Common myeloid progenitor, CD34-positive (primary cell): ENCODE data around the gene BCO1.

Experiments
- CTCF ChIA-PET: fragments of 350-600 bp; sonication (Branson Sonifier 250); formaldehyde crosslinking; loops from one replicate; lab custom pipeline; 2021; ENCODE audit warnings: antibody characterized with exemption; lab: Charles Lee
- POLR2A ChIA-PET: fragments of 350-600 bp; sonication (Branson Sonifier 250); formaldehyde crosslinking; loops from one replicate; lab custom pipeline; 2021; ENCODE audit warnings: antibody characterized with exemption; lab: Charles Lee
- DNase-seq, 3 donors: peaks; one replicate each; pipeline versions ENCODE4 v3.0.0 to v3.0.0-alpha.2; 2013
- H3K27ac ChIP-seq, 2 experiments: 1 replicate in 1 of 2; 2 replicates in 1 of 2; pipeline ENCODE4 v1.7.0; 2013; ENCODE audit warnings: inconsistent platforms in 2 of 2, low read length in 2 of 2, mild to moderate bottlenecking in 2 of 2, low read depth in 1 of 2, moderate library complexity in 1 of 2; ENCODE audit not compliant: severe bottlenecking in 2 of 2, insufficient read depth in 1 of 2, poor library complexity in 1 of 2
- H3K27me3 ChIP-seq, 5 experiments: replicated peaks in 2 of 5; 1 replicate in 3 of 5; 2 replicates in 2 of 5; pipeline versions ENCODE4 v1.6.1 to v1.7.0; 2013; ENCODE audit warnings: low read length in 4 of 5, mild to moderate bottlenecking in 2 of 5, moderate library complexity in 2 of 5, inconsistent platforms in 1 of 5; ENCODE audit not compliant: insufficient read depth in 5 of 5, control insufficient read depth in 4 of 5
- H3K36me3 ChIP-seq, 4 experiments: 1 replicate in 2 of 4; 2 replicates in 2 of 4; pipeline versions ENCODE4 v1.6.1 to v1.7.0; 2013; ENCODE audit warnings: low read length in 3 of 4, control low read depth in 1 of 4, mild to moderate bottlenecking in 1 of 4; ENCODE audit not compliant: control insufficient read depth in 4 of 4, insufficient read depth in 4 of 4
- H3K4me1 ChIP-seq, 4 experiments: 1 replicate in 3 of 4; 2 replicates in 1 of 4; pipeline versions ENCODE4 v1.6.1 to v1.7.1; 2013; ENCODE audit warnings: low read length in 3 of 4, mild to moderate bottlenecking in 3 of 4, control low read depth in 1 of 4, inconsistent platforms in 1 of 4, moderate library complexity in 1 of 4; ENCODE audit not compliant: control insufficient read depth in 4 of 4, insufficient read depth in 4 of 4; ENCODE audit errors: control extremely low read depth in 1 of 4
- H3K4me3 ChIP-seq, 7 experiments: 1 replicate in 4 of 7; 2 replicates in 3 of 7; pipeline versions ENCODE4 v1.5.1 to v1.7.0; 2013; ENCODE audit warnings: mild to moderate bottlenecking in 7 of 7, low read length in 6 of 7, moderate library complexity in 6 of 7, inconsistent platforms in 2 of 7, low read depth in 2 of 7, control low read depth in 1 of 7; ENCODE audit not compliant: insufficient read depth in 4 of 7, control insufficient read depth in 1 of 7; ENCODE audit errors: extremely low read depth in 1 of 7
- H3K9me3 ChIP-seq, 5 experiments: 1 replicate in 4 of 5; 2 replicates in 1 of 5; pipeline versions ENCODE4 v1.6.1 to v1.7.1; 2013; ENCODE audit warnings: low read length in 4 of 5, mild to moderate bottlenecking in 2 of 5, inconsistent platforms in 1 of 5, low read depth in 1 of 5, moderate library complexity in 1 of 5; ENCODE audit not compliant: control insufficient read depth in 4 of 5, insufficient read depth in 2 of 5; ENCODE audit errors: control extremely low read depth in 1 of 5
- WGBS: methylation state at CpG from one replicate; pipeline ENCODE4 v1.1.5; 2013; ENCODE audit not compliant: insufficient coverage; 5-methylcytosine and 5-hydroxymethylcytosine counted together

The BCO1 gene

DNA sequence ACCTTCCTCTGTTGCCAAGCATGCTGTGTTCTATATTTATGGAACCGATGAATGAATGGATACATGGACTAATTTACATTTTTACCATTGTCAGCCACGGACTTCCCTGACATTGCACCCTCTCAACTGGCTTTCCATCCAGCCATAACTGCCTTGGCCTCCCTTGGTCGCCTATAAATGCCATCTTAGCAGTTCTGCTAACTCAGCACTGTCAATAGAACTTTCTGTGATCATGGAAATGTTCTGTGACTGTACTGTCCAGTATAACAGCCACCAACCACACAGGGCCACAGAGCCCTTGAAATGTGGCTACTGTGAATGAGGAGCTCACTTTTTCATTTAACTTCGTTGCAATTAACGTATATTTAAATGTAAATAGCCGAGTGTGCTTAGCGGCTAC lies 8.7 kb upstream of the BCO1 start:
- ChIA-PET CTCF (interaction anchor here (1.3 kb wide), 1 partner anchor 14 kb away, joined by 4 read pairs; no protein-coding TSS in a partner anchor), POLR2A (no interaction called here)

DNA sequence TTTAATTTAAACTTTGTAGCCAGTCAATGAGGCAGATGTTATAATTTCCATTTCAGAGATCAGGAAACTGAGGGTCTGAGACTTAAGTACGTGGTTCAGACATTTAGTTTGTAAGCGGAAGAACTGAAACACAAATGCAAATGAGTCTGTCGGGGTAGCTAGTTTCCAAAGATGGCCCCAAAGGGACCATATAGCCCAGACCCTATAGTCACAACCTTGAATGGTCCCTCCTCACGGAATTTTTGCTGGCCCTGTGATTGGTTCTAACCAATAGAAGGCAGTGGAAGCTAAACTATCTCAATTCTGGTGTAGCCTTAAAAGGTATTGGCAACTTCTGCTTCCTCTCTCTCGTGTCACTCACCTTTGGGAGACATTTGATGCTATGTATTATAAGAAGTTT lies 7.5 kb upstream of the BCO1 start:
- POLR2A ChIA-PET, result no interaction called here

More for the DNA sequence above, 8.7 kb upstream of the BCO1 start:
- H3K36me3 ChIP-seq, result no peaks in the 10 kb centered on the region
- DNase-seq, result no peak
- no peaks in the 10 kb centered on the region for H3K4me1 ChIP-seq
- no peak overlapping the region for H3K27ac ChIP-seq
- H3K9me3 ChIP-seq, result no peaks in the 10 kb centered on the region
- 87% methylated on average over 3 of the region's 7 CpGs for whole genome bisulfite sequencing
- H3K27me3 ChIP-seq, result peaks cover 0 to 5% (median 0%) of the 10 kb centered on the region in 5 experiments
- no peak overlapping the region for H3K4me3 ChIP-seq

DNA sequence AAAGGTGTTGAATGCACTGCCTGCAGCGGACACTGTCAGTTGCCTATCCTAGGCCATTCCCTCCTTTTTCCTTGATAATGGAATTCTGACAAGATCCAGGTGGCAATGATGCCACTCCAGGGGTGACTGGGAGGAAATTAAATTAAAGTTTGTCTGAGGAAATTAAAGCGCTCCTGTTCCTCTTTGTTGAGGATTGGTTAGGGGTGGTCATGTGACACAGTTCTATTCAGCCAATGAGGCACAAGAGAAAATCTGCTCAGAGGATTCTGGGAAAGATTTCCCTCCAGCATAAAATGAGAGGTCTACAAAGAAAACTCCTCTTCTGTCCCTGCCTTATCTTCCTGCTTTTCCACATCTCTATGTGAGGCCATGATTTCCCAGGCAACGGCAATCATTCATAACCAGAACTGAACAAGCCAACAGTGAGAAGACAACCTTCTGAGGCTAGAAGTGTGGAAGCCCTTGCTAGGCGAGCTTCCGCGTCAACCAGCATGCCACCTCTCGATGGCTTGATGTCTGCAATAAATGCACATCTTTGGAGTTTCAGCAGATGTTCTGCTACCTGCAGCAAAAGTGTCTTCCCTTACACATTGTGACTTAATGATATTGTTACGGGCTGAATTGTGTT lies 5.6 kb upstream of the BCO1 start:
- Histone ChIP-seq H3K27me3 (peaks cover 0 to 5% (median 0%) of the 10 kb centered on the region in 5 experiments), H3K4me1 (no peaks in the 10 kb centered on the region), H3K27ac (no peak overlapping the region), H3K36me3 (no peaks in the 10 kb centered on the region), H3K4me3 (no peak overlapping the region), H3K9me3 (no peaks in the 10 kb centered on the region)
- no peak for DNase-seq
- CTCF ChIA-PET, result no interaction called here
- POLR2A ChIA-PET, result no interaction called here
- whole genome bisulfite sequencing, result 95% methylated on average over 6 of the region's 8 CpGs

More for the DNA sequence above, 7.5 kb upstream of the BCO1 start:
- H3K27ac ChIP-seq, result no peak overlapping the region
- peaks cover 0 to 5% (median 0%) of the 10 kb centered on the region in 5 experiments for H3K27me3 ChIP-seq
- 78% methylated on average over 2 of the region's 5 CpGs for WGBS
- H3K9me3 ChIP-seq, result no peaks in the 10 kb centered on the region
- H3K36me3 ChIP-seq, result no peaks in the 10 kb centered on the region
- CTCF ChIA-PET, result no interaction called here
- no peaks in the 10 kb centered on the region for H3K4me1 ChIP-seq
- no peak for DNase-seq
- no peak overlapping the region for H3K4me3 ChIP-seq

DNA sequence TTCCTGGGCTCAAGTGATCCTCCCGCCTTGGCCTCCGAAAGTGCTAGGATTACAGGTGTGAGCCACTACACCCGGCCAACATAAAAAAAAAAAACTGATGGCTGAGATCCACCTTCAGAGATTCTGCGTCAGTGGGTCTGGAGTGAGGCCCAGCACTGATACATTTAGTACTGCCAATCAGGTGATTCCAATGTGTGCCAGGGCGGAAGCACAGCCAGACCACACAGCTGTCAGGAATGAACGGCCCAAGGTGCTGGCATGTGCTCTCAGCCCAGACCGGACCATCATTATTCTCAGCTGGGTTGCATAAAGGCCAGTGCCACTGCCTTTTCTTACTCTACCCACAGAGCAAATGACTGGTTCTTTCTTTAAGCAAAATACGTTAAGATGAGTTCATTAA lies 1.2 kb upstream of the BCO1 start:
- Histone ChIP-seq H3K4me3 (no peak overlapping the region), H3K9me3 (no peaks in the 10 kb centered on the region), H3K4me1 (peaks cover 0 to 9% (median 2%) of the 10 kb centered on the region in 4 experiments), H3K27me3 (no peaks in the 10 kb centered on the region), H3K36me3 (no peaks in the 10 kb centered on the region), H3K27ac (no peak overlapping the region)
- DNase-seq, result no peak
- CTCF ChIA-PET, result no interaction called here
- WGBS, result 95% methylated on average over 7 of the region's 8 CpGs
- POLR2A ChIA-PET, result no interaction called here

DNA sequence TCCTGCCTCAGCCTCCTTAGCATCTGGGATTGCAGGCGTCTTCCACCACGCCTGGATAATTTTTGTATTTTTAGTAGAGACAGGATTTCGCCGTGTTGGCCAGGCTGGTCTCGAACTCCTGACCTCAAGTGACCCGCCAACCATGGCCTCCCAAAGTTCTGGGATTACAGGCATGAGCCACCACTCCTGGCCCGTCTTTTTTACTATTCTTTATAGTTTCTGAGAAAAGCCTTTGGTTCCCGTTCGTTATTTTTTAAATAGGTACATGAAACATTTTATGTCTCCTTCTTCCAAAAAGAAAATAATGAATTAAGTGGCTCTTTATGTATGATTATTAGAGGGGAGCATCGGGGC lies 570 bp upstream of the BCO1 start:
- DNase-seq, result no peak
- Histone ChIP-seq H3K36me3 (no peaks in the 10 kb centered on the region), H3K27me3 (no peaks in the 10 kb centered on the region), H3K9me3 (no peaks in the 10 kb centered on the region), H3K4me1 (peaks cover 0 to 9% (median 2%) of the 10 kb centered on the region in 4 experiments), H3K27ac (no peak overlapping the region), H3K4me3 (peak overlapping the region in 1 of 7 experiments; percentile 77)
- ChIA-PET POLR2A (interaction anchor here (0.5 kb wide), 1 partner anchor 1373 kb away, joined by 5 read pairs; no protein-coding TSS in a partner anchor), CTCF (no interaction called here)
- WGBS, result 97% methylated on average over 6 of the region's 10 CpGs

DNA sequence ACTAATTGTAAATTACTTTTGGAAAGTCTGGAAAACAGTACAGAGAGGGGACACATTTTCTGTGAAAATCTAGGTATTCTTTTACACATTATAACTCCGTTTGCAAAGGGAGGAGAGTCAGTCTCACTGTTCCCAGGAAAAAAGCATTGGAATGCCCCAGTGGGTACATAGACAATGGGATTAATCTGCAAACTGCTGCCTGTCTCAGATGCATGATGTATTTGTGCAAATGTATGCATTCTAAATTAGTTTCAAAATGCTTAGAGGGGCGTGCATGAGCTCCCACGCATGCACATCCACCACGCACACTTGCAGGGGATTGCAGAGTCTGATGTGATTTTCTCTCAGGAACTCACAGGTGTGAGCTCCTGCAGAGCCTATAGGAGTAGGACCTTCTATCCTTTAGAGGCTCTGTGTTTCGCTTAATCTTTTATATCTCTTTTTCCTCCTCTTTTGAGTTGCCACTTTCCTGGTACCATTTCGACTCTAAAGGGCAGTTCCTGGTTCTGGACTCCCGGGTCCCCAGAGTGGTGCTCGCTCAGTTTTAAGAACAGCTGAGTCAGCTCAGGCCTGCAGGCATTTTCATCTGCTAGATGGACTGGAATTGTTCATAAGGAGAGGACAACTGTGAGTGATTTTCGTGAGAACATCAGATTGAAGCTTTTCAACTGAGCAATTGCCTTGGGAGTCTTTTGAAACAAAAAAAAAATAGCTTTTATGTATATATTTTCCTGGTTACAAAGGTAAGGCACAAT lies 1.1 kb downstream of the BCO1 start:
- no peak for DNase-seq
- 89% methylated on average over 8 of the region's 9 CpGs for WGBS
- no peak overlapping the region for H3K4me3 ChIP-seq
- POLR2A ChIA-PET, result no interaction called here
- peaks cover 0 to 9% (median 2%) of the 10 kb centered on the region in 4 experiments for H3K4me1 ChIP-seq
- CTCF ChIA-PET, result interaction anchor here (0.6 kb wide), 1 partner anchor 12 kb away, joined by 3 read pairs; no protein-coding TSS in a partner anchor
- H3K36me3 ChIP-seq, result no peaks in the 10 kb centered on the region
- H3K27ac ChIP-seq, result no peak overlapping the region
- no peaks in the 10 kb centered on the region for H3K9me3 ChIP-seq
- no peaks in the 10 kb centered on the region for H3K27me3 ChIP-seq

DNA sequence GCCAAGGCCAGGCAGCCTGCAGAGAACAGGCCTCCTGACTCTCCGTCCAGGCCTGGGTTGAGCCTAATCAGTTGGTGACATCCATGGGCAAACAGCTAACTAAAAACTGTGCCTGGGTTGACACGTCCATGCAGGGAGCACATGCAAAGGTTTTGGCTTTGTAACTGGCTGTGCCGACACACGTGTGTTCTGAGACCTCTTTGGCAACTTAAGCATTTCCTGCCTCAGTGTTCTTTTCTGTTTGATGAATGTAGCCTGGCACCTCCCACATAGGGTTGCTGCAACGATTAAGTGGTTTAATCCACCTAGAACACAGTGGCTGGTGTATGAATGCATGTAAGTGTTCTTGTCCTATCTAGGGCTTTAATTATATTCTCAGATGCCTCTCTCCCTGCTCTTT lies 3.2 kb downstream of the BCO1 start:
- DNase-seq, result no peak
- no peak overlapping the region for H3K27ac ChIP-seq
- no peaks in the 10 kb centered on the region for H3K9me3 ChIP-seq
- WGBS, result 95% methylated on average over 4 of the region's 5 CpGs
- H3K4me1 ChIP-seq, result peaks cover 0 to 9% (median 2%) of the 10 kb centered on the region in 4 experiments
- POLR2A ChIA-PET, result no interaction called here
- CTCF ChIA-PET, result no interaction called here
- H3K27me3 ChIP-seq, result no peaks in the 10 kb centered on the region
- no peaks in the 10 kb centered on the region for H3K36me3 ChIP-seq
- no peak overlapping the region for H3K4me3 ChIP-seq
